Dermis blood vessel endothelial cell (primary cell): ENCODE results near the gene FNIP2. TPM values are rescaled to one million over a fixed set of nuclear protein-coding genes. Genes with fewer than 3 reads are reported as not detected.

Source experiments
- total RNA-seq: library from RNA; depleted of rRNA; stranded (reverse); fragments of >200 nt; gene quantifications from 2 replicates; pipeline ENCODE4 v1.2.3, GENCODE V29; 2014

Gene FNIP2
- total RNA-seq, 1 donor from 2014 or later: 62.3 TPM

Other genes starting within 250 kb of the FNIP2 start
- gene RXFP1, start 247.1 kb upstream of the FNIP2 start, total RNA-seq: not detected in 2 replicates
- 7.7 and 13.6 TPM in 2 replicates for gene C4orf46, start 97.1 kb upstream of the FNIP2 start, total RNA-seq
- gene ETFDH, start 96.7 kb upstream of the FNIP2 start, total RNA-seq: 19.2 and 21.3 TPM in 2 replicates
- 26.4 and 35.1 TPM in 2 replicates for gene PPID, start 45.6 kb upstream of the FNIP2 start, total RNA-seq